ENCODE results near the gene TMEM266. TPM values are rescaled to one million over a fixed set of nuclear protein-coding genes. Genes with fewer than 3 reads are reported as not detected.

The TMEM266 gene
- total RNA-seq, 4 donors from 2014 or later: 0.19 to 0.72 (median 0.38) TPM; not detected in 1

- no peak for TF ChIP-seq CTCF (IDR thresholded peaks at IDR 0.05)
- DNase-seq (ENCODE audit: low spot score) (no peak), ATAC-seq (ENCODE audit: low FRiP score) (peak; percentile 70)
These were observed 136.8 kb downstream of the TMEM266 start for GRCh38 chr15:76196269-76197231.

DNA sequence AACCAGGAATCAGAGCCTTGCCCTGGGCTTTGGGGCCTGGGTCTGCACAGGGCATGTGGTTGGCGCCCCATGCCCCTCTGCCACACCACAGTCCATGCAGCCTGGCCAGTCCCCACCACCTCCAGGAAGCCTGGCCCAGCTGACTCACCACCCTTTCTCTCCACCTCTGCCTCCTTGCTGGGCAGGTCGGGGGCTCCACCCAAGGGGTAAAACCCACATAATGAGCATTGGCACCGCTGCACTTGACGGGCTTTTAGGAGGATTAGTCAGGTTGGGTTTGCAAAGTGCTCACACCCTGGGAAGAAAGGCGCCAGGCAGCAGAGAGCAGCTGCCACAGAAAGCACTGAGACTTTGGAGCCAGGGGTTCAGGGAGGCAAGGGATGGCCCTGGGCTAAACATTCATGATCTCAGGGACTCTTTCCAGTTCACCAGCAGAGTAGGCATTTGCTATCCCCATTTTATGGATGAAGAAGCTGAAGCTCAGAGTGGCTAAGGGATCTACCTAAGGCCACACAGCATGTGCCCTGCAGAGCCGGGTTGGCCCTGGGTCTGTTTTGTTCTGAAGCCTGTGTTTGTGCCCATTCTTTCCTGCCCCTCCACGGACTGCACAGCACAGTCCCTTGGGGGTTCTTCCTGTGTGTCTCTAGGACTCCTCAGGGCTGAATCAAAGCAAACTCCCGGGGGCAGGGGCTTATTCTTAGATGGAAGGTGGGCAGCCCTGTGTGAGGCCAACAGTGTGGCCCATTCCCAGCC, 138.1 kb downstream of the TMEM266 start:
- DNase-seq (ENCODE audit: low spot score) (no peak), ATAC-seq (ENCODE audit: low FRiP score) (no peak)

DNA sequence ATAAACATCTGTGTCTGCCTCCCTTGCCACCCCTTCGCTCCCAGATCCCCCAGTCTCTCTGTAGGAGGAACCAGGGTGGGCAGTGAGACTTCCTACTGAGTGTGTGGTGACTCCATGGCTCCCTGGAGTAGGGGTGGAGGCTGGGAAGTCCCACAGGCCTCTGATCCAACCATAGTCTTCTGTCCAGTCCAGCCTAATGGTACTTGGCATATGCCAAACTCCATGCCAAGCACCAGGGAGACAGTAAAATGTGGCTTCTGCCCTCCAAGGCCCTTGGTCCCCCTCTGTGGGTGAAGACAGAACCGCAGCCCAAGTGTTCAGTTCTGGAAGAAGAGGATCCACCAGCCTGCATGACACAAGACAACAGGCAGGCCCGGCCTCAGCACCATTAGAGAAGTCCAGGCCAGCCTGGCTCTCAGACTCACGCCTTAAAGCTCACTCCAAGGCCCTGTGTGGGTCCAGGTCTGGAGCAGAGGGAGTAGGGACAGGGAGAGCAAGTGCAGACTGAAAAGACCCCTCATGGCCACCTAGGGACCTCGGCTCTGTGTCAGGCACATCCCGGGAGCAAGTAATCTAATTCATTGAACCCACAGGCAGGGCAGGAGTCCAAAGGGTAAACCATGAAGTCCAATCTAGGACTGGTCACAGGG, 138.8 kb downstream of the TMEM266 start:
- DNase-seq (ENCODE audit: low spot score): no peak
- TF ChIP-seq CTCF (IDR thresholded peaks at IDR 0.05): no peak
- ATAC-seq (ENCODE audit: low FRiP score): no peak

More for the DNA sequence above, 138.1 kb downstream of the TMEM266 start:
- TF ChIP-seq CTCF (IDR thresholded peaks at IDR 0.05): no peak

- no peak for ATAC-seq (ENCODE audit: low FRiP score)
- peak; percentile 4 for DNase-seq (ENCODE audit: low spot score)
- no peak for TF ChIP-seq CTCF (IDR thresholded peaks at IDR 0.05)
These were observed 139.6 kb downstream of the TMEM266 start for GRCh38 chr15:76199106-76200082.

DNA sequence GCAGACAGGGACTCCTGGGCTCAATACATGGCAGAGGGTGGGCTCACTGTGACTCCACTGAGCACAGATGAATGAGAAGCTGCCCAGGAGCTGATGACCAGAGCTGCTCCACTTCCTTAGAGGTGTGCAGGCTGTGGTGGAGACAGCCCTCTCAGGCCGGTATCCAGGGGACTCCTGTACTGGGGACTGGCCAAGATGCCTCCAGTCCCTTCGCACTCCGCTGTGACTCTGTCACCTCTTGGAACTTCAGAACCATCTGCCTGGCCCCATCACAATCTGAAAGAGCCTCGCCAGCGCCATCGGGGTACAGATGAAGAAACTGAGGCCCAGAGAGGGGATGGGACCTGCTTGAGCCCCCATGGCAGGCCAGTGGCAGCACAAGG, 140.3 kb downstream of the TMEM266 start:
- peak; percentile 19 for DNase-seq (ENCODE audit: low spot score)
- no peak for TF ChIP-seq CTCF (IDR thresholded peaks at IDR 0.05)
- ATAC-seq (ENCODE audit: low FRiP score): no peak

- no peak for ATAC-seq (ENCODE audit: low FRiP score)
- no peak for DNase-seq (ENCODE audit: low spot score)
- no peak for TF ChIP-seq CTCF (IDR thresholded peaks at IDR 0.05)
These were observed 140.9 kb downstream of the TMEM266 start for GRCh38 chr15:76200641-76201105.

Data from omental fat pad (tissue), 4 donors.